DOHH2 (cell line): ENCODE data around the gene SIK1.
"Not testable (repeated sequence)": the region's sequence is repeated elsewhere in the genome, so short reads cannot be mapped to it uniquely, and the experiment has no call there.

Experiments
- CTCF ChIP-seq: fragments of 200-600 bp; sonication (generic); IDR thresholded peaks from one replicate; pipeline ENCODE4 v1.5.1; 2014; ENCODE audit warnings: antibody characterized with exemption, mild to moderate bottlenecking, low read depth, low read length; ENCODE audit not compliant: poor library complexity, severe bottlenecking
- EZH2phosphoT487 ChIP-seq: fragments of 200-600 bp; sonication (generic); IDR thresholded peaks from 2 replicates; pipeline ENCODE4 v1.6.1; 2017; ENCODE audit warnings: borderline replicate concordance, mild to moderate bottlenecking, antibody characterized with exemption, low read length, moderate library complexity, mixed read lengths

DNA sequence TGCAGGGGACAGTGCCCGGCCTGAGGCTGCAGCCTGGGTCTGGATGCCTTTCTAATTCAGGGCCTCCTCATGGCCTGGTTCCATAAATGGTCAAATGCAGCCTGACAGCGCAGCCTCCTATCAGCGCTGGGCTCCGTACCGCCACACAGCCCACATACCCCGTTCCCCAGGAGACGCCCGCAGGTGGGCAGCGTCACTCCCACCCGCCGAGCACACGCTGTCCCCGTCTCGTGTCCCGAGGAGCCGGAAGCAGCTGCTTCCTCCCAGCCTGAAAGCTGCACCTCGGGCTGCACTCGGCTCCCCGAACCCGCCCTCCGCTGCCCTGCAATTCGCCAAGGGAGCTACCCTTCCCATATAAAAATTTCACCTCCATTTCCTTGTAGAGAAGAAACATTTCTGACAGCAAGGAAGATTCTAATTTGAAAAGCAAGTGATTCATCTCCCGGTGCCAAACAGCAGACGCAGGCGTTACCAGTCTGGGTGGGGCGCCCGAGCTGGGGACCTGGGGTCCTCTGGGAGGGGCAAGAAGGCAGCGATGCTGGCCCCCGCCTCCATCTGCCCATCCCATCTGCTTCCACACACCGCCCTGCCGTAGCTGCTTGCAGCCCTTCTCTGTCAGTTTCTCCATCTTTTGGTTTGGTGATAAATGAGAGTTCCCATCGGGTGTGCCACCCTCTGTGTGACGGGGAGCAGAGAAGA is 29.8 kb upstream of the SIK1 start:
- TF ChIP-seq CTCF, EZH2phosphoT487: not testable (repeated sequence)
